ENCODE measurements around the gene DPF3. TPM values are rescaled to one million over a fixed set of nuclear protein-coding genes. Genes with fewer than 3 reads are reported as not detected.

The DPF3 gene
- total RNA-seq, 1 donor from 2014 or later = 0.89 TPM

DNA sequence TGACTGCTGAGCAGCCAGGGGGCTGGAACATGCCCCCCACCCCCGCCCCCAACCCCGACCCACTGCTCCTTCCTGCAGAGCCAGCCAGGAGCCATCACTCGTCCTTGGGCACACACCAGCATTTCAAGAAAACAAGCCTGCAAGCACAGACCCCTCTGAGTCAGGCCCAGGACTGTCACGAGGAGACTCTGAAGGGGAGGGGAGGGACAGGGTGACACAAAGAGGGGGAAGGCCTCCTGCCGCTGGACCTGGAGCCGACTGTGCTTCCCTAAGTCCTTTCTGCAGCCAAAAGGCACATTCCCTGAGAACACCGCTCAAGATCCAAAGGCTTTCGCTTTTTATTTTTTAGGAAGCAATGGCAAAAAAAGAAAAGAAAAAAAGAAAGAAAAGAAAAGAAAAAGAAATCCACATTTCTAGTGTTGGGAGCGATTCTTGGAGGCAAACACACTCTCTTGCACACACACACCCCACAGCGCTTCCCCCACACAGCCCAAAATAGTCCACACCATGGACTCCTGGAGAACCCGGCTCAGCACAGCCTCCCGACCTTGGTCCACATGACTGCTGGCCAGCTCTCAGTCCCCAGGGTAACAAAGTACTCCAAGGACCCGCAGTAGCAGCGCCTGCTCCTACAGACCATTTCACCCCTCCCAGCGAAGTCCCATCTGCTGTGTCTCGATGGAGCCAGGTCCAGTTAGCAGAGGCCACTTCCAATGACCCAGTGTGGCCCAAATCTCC is 101.7 kb downstream of the DPF3 start:
- no peak for DNase-seq

DNA sequence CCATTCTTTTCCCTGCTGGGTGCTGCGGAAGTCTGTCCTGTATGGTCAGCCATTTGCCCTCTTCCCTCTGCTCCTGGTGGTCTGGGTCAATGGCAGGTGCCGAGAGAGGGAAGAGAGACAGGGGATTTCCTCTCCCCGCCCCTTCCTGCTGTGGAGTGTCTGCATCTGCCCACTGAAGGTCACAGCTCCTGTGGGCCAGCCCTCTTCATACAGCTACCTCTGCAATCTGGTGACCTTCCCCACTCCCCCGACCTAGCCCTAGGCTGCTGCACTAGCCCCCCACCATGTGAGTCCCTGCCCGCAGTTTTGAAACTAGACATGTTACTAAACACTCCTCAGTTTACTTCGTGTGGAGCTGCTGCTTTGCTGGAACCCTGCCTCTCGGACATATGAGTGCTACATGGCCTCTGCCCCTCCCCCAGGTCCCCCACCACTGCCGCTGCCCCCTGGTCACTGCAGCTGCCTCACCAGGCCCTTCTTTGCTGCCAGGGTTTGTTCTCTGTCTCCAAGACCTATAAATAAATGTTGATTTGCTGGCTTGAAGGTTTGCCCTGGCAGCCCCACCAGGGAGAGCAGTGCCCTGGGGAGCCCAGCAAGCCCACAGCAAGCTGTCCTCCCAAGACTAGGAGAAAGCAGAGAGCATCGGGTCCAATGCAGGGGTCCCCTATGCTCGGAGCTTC is 102.9 kb downstream of the DPF3 start:
- no peak for DNase-seq

DNA sequence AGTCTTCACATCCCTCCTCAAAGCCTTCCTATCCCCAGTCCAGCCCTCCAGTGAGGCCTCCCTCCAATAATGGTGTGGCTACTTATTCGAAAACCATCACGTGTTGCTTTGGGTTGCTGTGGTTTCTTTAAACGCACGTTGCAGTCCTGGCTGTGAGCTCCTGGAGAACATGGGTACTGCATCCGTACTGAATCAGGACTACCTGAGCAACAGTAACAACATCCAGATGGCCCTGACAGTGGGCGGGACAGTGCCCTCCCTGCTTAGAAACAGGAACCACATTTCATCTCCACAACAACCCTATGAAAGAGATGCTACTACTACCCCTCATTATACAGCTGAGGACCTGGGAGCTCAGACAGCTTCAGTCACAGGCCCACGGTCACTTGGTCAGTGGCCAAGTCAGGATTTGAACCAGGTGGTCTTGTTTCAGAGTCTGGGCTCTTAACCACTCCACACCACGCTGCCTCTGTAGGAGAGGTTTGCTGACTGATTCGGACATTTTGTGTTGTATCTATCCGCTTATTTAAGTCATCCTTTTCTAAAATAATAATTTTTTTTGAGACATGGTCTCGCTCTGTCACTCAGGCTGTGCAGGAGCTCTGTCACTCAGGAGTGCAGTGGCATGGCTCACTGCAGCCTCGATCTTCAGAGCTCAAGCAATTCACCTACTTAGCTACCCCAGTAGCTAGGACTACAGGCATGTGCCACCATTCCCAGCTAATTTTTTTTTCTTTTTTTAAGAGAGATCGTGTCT is 104.8 kb downstream of the DPF3 start:
- DNase-seq = no peak

DNA sequence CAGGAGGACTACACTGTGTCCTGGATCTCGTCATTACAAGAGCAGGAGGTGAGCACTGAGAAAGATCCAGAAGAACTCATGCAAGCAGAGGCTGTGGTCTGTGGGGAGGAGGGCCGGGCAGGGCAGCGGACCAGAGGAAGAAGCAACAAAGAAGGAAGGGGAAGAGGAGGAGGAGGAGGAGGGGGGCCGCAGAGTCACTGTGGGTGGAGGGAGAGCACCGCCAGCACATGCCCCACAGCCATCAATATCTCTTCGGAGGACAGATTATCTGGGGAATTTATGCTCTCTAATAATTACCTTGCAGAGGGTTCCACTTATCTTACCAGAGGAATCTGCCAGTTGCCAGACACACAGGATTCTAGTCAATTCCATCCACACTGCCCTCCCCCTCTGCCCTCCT is 105.6 kb downstream of the DPF3 start:
- no peak for DNase-seq

DNA sequence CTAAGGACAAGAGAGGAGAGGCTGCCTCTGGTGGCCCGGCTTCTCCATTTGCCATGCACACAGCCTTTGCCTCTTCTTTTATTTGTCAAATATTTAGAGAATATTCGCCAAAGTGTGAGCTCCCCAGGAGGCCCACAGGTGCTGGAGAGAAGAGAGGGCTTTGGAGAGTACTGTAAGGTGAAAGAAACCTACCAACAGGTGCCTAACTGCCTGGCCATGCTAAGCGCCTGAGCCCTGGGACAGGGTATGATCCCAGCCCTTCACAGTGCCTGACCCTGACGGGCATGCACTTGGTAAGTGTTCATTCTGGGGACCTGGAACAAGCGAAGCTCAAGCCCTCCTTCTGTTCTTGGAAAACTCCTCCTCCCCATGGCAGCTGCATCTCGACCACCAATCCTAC is 106.1 kb downstream of the DPF3 start:
- DNase-seq = no peak

DNA sequence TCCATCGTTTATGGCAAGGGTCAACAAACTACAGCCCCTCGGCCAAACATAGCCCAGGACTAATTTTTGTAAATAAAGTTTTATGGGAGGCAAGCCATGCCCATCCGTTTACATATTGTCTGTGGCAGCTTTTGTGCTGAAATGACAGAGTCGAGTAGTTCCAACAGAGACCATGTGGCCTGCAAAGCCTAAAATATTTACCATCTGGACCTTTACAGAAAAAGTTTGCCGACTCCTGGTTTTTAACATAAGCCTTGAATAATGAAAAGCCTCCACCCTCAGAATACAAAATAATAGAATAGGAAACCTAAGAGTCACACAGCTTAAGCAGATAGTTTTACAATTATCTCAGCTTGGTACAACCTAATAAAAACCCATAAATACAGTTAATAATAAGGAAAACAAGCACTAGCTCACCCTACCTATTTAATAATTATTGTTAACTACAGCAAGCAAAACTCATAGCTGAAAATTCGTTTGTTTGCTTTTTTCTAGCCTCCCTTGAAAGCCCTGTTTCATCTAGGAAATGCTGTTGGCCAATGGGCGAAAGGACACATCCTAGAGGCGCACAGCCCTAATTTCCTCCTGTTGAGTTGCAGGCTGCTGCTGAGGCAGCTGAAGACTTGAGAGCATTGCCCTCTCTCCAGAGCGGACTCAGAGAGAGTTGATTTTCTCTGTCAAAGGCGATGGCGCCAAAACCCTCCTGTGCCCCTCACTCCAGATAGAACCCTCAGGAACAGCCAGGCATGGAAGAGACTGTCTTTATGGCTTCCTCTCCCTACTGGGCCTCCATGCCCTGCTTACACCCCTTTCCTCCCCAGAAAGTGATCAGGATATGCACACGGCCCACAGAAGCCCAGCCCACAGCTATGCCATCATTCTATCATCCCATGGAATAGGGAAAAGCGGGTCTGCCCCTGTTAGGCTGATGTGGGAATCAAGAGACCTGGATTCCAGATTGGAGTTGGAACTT is 107.2 kb downstream of the DPF3 start:
- DNase-seq = no peak

DNA sequence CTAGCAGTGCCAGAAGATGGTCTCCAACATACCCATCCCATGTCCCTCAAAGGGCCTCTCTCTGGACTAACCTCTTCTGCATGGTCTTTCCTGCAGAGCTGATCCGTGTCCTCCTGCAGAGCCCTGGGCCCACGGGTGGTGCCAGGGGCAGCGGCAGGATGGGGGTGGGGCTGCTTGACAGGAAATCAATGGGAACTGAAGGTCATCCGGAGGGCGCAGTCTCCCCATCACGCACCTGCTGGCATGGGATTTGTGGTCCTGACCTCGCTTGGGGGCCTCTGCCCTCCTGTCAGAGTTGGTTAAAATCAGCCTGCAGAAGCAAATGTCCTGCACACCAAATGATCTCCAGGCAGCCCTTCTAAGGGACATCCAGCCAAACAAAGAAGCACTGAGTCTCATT is 110.2 kb downstream of the DPF3 start:
- DNase-seq = no peak

DNA sequence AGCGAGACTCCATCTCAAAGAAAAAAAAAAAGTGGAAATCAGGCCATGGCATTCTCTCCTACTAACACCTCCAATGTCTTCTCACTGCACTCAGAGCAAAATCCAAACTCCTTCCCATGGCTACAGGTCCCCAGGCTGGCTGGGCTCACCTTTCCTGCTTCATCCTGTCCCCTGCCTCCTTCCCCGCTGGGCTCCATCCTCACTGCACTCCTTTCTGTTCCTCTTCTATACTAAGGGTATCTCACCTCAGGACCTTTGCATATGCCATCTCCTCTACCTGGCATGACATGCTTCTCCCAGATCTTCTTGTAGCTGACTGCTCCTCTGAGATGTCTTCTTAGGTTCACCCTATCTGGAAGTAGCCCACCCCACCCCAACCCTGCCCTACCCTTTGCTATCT is 111.1 kb downstream of the DPF3 start:
- DNase-seq = no peak

DNA sequence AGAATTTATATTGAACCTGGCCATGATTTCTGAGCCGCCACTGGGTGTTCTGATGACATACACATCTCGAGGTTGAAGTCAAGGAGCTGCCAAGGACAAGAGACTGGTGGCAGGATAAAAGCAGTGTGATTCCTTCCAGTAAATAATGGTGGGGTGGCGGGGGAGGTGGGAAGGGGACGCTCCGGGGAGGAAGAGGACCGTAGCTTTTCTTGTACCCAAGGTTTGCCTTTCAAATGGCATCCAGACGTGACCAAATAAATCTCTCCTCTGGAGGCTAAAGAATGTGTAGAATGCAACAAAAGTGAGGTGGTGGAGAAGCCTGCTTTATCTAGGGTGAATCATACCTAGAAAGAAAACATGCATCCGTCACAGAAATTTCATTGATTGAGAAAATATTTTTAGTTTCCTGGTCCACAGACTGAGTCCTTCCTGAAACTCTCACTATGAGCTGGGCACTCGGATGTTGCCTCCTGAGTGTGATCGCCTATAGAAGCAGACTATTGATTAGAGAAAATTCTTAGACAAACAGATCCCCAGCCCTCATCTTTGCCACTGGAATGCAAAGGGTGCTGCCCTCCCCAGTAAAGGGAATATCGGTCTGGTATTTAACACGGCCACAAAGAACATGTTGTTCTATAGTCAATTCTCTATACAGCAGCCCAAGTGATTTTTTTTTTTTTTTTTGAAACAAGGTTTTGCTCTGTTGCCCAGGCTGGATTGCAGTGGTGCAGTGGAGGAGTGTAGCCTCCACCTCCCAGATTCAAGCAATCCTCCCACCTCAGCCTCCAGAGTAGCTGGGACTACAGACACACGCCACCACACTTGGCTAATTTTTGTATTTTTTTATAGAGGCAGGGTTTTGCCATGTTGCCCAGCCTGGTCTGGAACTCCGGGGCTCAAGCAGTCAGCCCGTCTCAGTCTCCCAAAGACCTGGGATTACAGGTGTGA is 112.1 kb downstream of the DPF3 start:
- DNase-seq = no peak

DNA sequence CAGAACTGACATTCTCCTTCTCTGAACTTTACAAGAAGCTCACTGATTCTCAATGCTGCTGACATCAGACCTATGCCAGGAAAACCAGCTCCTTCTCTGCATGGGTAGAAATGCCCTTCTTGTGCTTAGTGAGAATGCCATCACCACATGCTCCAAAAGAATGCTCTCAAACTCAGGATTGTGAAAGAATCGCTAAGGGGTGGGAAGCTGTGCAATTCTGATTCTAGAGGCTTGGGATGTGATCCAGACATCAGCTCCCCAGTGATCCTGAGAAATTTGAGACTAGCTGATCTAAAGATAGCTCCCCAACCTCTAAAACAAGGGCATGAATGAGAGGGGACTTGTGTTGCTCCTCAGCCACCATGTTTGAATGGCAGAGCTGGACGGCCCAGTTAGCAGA is 113.2 kb downstream of the DPF3 start:
- DNase-seq = no peak

DNA sequence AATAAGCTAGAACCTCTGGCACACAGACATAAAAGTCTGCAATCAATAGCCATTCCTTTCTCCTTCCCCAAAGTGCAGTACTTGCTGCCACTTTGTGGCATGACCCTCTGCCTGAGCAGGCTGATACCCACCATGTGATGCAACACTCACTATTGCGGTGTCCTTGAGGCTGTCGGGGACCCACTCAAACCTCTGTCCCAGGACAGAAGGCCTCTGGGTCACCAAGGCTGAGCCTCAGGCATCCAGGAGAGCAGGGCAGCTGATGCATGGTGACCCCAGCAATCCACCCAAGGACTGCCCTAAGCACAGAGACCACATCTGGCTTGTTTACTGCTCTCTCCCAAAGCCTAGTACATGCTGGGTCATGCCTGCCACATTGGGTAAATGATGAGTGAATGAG is 114.2 kb downstream of the DPF3 start:
- no peak for DNase-seq

DNA sequence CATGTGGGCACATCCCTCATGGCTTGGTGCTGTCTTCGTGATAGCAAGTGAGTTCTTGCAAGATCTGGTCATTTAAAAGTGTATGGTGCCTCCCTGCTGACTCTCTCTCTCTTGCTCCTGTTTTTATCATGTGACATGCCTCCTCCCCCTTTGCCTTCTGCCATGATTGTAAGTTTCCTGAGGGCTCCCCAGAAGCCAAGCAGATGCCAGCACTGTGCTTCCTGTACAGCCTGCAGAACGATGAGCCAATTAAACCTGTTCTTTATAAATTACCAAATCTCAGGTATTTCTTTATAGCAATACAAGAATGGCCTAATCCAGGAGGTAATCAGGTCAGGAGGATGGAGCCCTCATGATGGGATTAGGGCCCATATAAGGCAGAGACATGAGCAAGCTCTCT is 116.3 kb downstream of the DPF3 start:
- no peak for DNase-seq

DNA sequence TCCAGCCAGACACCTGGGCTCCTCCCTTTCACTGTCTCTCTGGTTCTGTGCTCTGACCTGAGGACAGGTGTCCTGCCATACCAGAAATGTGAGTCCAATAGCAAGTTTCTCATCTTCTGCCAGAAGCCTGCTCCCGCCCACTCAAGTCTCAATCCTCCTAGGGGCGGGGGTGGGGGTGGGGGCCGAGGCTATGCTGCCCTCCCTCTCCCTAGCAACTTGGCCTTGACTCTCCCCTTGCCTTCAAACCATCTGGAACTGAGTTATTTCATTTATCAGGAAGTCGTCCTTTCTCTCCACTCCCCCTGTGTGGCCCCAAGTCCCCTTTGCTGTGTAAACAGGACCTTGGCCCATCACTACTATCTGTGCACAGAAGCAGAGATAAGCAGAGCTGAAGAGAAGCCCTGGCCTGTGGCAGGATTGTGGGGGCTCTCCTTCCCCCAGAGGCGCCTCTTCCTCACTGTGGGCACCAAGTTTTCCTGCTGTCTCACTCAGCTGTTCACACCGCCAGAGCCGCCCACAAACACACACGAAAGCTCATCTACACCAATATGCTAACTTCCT is 117.1 kb downstream of the DPF3 start:
- DNase-seq = no peak

DNA sequence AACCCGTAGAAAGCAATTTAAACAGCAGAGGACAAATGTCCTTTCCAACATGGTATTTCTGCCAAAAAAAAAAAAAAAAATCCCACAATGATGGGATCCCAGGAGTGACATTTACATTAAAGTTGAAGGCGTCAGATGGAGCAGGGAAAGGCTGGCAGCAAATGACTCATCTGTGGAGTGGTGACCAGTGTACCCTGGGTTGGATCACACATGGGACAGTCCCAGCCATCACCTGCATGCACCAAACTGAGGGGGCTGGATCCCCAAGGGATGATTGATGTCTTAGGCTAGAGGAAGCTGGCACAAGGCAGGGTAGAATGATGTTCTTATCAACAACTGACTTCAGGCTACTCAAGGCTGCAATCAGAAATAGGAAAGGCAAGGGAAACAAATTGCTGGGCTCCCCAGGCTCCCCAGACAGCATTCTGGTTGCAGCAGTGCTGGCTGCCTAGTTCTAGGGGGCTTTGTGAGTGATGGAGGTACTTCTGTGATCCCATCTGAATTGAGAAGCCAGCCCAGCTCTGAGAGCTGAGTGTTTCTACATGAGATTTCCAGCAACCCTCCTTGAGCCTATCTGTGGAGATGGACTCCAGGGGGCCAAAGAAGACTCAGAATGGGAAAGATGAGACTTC is 117.9 kb downstream of the DPF3 start:
- no peak for DNase-seq

DNA sequence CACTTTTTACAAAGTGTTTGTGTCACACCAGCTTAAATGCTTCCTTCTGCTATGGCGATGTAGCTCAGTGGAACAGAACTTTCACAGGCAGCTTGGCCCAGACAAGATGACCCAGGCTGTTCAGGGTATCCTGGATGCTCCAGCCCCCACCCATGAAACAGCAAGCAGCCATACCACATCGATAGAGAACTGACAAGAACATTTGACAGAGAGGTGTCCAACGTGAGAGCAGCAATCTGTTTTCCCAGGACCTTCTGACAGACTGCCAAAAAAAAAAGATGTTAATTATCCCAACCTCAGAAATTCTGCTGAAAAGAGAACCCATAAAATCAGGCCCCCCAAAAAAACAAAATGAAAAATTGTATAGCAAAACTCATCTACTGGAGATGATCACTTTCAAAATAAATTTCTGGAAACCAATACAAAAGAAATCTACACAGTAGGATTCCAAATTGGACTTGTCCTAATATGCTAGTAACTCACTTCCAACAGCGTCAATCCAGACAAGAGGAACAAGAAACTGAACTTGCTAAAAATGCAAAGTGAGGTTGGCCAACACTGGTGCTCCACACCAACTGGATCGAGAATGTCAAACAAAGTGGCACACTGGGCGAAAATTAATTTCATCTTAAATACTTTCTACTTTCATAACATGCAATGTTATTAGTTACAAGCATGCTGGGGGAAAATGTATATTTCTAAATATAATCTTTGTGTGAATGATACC is 118.8 kb downstream of the DPF3 start:
- no peak for DNase-seq

DNA sequence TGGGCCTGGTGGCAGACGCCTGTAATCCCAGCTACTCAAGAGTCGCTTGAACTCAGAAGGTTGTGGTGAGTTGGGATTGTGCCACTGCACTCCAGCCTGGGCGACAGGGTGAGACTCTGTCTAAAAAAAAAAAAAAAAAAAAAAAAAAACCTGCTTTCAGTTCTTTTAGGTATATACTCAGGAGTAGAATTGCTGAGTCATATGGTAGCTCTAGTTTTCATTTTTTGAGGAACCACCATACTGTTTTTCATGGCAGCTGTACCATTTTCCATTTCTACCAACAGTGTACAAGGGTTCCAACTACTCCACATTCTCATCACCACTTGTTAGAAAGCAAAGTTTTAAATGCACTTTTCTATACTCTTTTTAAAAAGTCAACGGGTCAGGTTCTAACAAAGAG is 119.8 kb downstream of the DPF3 start:
- no peak for DNase-seq

DNA sequence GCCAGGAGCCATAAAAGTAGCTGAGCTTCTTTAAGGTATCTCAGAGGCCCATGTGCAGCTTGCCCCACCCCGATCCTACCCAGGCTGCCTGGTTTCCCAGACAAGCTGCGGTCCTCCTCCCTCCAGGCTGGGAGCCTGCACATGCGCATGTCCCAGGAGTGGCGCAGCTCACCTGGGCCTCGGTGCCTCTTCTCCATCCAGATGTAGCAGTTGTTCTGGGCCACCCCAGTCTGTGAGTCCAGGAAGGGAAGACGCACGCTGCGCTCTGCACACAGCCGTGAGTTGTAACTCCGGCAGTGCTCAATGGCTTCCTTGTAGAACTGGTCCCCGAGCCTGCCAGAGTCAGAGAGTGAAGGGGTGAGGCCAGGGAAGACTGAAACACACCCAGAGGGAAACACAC is 122.3 kb downstream of the DPF3 start:
- no peak for DNase-seq

DNA sequence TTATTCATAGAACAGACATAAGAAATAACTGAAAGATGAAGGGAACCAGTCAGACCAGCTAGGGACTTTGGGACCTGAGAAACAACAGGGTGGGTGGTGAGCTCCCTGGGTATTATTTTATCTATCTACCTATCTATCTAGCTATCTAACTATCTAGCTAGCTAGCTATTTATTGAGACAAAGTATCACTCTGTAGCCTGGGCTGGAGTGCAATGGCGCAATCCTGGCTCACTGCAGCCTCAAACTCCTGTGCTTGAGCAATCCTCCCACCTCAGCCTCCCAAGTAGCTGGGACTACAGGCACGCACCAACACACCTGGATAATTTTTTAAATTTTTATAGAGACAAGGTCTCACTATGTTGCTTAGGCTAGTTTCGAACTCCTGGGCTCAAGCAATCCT is 127.6 kb downstream of the DPF3 start:
- DNase-seq = no peak

DNA sequence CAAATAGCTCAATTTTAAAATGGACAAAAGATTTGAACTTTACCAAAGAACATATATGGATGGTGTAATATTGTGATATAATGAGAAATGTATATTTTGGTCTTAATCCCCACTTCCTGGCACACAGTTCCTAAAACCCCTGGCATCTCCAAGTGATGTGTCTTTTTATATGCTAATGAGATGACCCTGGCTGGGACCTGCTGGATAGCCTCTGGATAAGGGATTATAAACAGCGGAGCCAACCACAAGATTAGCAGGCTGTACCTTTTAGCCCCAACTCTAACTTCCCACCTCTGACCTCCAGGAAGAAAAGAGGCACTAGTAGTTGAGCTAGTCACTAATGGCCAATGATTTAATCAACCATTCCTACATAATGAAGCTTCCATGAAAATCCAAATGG is 130.0 kb downstream of the DPF3 start:
- no peak for DNase-seq

DNA sequence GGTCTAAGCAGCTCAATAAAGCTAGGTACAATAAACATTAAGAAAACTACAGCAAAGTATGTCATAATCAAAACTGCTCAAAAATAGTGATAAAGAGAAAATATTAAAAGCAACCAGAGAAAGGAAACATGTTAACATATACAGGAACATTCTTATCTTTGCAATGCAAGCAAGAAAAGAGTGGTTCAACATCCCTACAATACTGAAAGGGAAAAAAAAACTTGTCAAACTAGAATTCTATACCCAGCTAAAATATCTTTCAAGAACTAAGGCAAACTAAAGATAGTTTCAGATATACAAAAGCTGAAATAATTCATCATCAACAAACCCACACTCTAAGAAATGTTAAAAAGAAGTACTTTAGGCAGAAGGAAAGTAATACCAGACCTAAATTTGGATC is 134.2 kb downstream of the DPF3 start:
- no peak for DNase-seq

Data from skin of body (tissue), 2 donors.